HFFc6 (cell line): ENCODE results near the gene ZNF366. TPM values are rescaled to one million over a fixed set of nuclear protein-coding genes. Genes with fewer than 3 reads are reported as not detected.

Experiments used
- DNase-seq: peaks from one replicate; pipeline ENCODE4 v3.0.0-alpha.2; 2018
- H3K27ac Mint-ChIP-seq: 2 replicates; pipeline ENCODE4 v1.8.0; 2020; ENCODE audit warnings: mild to moderate bottlenecking, mixed read lengths
- H3K27me3 Mint-ChIP-seq: 2 replicates; pipeline ENCODE4 v1.8.0; 2021; ENCODE audit warnings: mild to moderate bottlenecking, moderate library complexity, mixed read lengths; ENCODE audit not compliant: insufficient read depth
- H3K36me3 Mint-ChIP-seq: 2 replicates; pipeline ENCODE4 v1.8.0; 2021; ENCODE audit warnings: low read depth, mixed read lengths
- H3K4me1 Mint-ChIP-seq: 2 replicates; pipeline ENCODE4 v1.8.0; 2020; ENCODE audit warnings: low read depth, mixed read lengths
- H3K4me3 Mint-ChIP-seq: 2 replicates; pipeline ENCODE4 v1.8.0; 2020; ENCODE audit warnings: mild to moderate bottlenecking, moderate library complexity, mixed read lengths
- H3K9me3 Mint-ChIP-seq: 2 replicates; pipeline ENCODE4 v1.8.0; 2020; ENCODE audit warnings: mild to moderate bottlenecking, mixed read lengths
- total RNA-seq, 6 experiments: library from RNA; stranded (reverse); fragmentation: NEBNext Ultra II Directional; extraction: Animal tissue kit (Norgen Biotek cat#: 25700); gene quantifications; 2 replicates in 1 of 6; 3 replicates in 5 of 6; pipeline ENCODE4 v1.2.3, GENCODE V29; 2021
- TF ChIP-seq, protein P1 (sequence below): fragments of 200-600 bp; sonication (generic); IDR thresholded peaks from 2 replicates; pipeline ENCODE4 v1.5.0; 2021; ENCODE audit warnings: antibody characterized with exemption, mild to moderate bottlenecking

The ZNF366 gene
- total RNA-seq, 6 experiments from 2014 or later, result not detected

DNA sequence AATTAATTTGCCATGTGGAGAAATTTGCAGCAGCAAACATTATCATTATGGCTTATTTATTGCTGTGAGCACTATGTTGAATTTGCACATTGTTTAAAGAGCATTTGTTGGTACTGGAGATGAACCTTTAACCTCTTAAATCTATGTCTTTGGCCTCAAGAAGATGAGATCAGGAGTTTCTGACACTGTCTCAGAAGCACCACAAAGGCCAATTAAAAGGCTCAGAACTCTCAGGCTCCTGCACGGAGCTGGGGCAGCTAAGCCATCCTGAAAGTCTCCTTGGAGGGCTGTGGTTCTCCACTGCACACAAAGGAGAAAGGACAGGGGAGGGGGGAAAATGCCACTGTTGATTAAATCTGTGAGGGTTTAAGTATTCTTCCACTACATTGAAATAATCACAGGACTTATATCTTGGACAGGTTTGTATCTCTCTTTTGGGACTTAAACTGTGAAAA, 33.1 kb downstream of the ZNF366 start:
- Mint-ChIP-seq H3K9me3 (no peaks in the 10 kb centered on the region), H3K27me3 (no peaks in the 10 kb centered on the region), H3K4me1 (peaks cover 74% of the 10 kb centered on the region), H3K27ac (no peak overlapping the region), H3K36me3 (no peaks in the 10 kb centered on the region), H3K4me3 (no peak overlapping the region)
- TF ChIP-seq, protein P1, sequence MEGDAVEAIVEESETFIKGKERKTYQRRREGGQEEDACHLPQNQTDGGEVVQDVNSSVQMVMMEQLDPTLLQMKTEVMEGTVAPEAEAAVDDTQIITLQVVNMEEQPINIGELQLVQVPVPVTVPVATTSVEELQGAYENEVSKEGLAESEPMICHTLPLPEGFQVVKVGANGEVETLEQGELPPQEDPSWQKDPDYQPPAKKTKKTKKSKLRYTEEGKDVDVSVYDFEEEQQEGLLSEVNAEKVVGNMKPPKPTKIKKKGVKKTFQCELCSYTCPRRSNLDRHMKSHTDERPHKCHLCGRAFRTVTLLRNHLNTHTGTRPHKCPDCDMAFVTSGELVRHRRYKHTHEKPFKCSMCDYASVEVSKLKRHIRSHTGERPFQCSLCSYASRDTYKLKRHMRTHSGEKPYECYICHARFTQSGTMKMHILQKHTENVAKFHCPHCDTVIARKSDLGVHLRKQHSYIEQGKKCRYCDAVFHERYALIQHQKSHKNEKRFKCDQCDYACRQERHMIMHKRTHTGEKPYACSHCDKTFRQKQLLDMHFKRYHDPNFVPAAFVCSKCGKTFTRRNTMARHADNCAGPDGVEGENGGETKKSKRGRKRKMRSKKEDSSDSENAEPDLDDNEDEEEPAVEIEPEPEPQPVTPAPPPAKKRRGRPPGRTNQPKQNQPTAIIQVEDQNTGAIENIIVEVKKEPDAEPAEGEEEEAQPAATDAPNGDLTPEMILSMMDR, result no peak
- no peak for DNase-seq

DNA sequence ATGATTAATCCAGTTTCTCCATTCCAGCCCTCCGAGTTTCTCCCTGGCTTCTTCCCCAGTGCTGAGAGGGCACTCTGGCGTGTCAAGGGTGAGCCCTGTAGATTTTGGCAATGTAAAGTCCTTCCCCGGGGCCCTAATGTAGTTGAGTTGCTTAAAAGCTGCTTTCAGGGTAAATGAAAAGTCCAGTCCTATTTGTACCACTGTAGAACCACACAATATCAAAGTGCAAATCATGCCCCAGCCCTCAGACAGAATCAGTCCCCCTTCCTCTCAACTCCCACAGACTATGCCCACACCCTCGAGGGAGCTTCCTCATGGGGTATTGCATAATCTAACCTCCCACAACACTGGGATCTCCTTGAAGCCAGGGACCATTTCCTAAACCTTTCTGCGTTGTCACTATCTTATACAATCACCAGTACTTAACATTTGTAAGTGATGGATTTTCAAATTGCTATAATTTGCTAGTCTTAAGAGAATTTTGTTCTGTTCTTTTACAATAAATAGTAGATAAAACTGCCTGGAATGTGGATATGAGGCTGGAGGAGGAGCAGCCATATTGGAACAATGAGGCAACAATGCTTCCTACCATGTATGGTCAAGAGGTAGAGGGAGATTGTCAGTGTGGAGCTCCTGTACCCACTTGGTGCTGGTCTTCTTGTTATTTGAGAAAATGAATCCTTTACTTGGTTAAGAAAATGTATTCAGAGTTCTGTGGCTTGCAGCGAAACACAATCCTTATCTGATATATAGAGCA, 34.4 kb downstream of the ZNF366 start:
- Mint-ChIP-seq H3K9me3 (no peaks in the 10 kb centered on the region), H3K27ac (peak overlapping the region; percentile 17; the same call in 1 of the 2 replicates), H3K27me3 (no peaks in the 10 kb centered on the region), H3K4me1 (peaks cover 73% of the 10 kb centered on the region), H3K36me3 (no peaks in the 10 kb centered on the region), H3K4me3 (no peak overlapping the region)
- no peak for DNase-seq
- TF ChIP-seq, protein P1, result no peak

DNA sequence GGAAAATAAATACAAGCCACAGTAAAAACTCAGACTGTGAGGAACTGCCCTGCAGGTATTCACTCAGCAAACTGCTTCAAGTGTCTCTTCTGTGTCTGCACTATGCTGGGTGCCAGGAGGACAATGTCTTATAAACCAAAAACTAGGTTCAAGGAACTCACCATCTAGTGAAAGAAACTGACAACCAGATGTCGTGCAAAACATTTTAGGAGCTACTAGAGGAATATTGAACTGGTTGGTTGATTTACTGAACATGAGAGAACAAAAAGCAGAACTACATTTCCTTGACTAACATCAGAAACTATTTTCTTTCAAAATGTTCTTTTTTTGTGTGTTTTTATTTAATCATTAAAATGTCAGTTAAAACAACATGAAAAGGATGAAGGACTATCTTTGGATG, 35.2 kb downstream of the ZNF366 start:
- TF ChIP-seq, protein P1, result no peak
- no peak for DNase-seq
- Mint-ChIP-seq H3K36me3 (no peaks in the 10 kb centered on the region), H3K27me3 (no peaks in the 10 kb centered on the region), H3K4me3 (no peak overlapping the region; the same call in 1 of the 2 replicates), H3K9me3 (no peaks in the 10 kb centered on the region), H3K27ac (peak overlapping the region; percentile 37; the same call in 1 of the 2 replicates), H3K4me1 (peaks cover 73% of the 10 kb centered on the region)

DNA sequence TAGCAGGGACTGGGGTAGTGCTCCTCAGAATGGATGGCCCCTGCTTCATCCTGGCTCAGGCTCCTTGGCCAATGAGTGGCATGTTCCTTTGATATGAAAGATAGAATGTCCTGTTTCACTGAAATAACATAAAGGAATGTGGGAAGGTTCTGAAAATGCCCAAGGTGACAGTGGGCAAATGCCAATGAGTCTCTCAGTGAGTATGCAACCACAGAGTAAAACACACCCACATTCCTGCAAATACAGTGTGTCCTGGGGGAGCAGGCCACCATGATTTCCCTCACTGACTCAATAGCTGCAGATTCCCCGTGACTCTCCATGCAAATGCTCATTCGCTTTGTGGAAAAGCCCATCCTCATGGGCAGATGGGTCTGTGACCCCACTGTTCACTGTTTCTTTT, 36.4 kb downstream of the ZNF366 start:
- Mint-ChIP-seq H3K4me3 (peak overlapping the region; percentile 16; the same call in 1 of the 2 replicates), H3K4me1 (peaks cover 83% of the 10 kb centered on the region), H3K9me3 (no peaks in the 10 kb centered on the region), H3K27ac (peak overlapping the region; percentile 56; the same call in 1 of the 2 replicates), H3K27me3 (no peaks in the 10 kb centered on the region), H3K36me3 (no peaks in the 10 kb centered on the region)
- TF ChIP-seq, protein P1, result no peak
- peak; percentile 82 for DNase-seq

DNA sequence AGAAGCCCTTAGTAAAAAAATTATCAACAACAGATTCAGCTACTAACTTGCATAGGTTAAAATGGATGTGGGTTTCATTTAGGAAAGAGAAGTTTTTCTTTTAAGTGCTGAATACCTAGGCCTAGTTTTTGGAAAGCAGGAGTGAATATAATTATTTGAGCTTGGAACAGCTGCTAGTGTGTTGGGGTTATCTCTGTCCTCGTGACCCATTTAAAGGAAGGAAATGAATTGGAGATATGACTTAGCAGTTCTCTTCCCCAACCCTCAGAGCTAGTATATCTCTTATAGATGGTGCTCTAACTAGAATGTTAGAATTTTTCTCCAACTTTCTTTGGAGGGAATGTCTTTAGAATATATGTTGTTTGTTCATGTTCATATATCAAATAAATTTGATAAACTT, 38.6 kb downstream of the ZNF366 start:
- peaks cover 79% of the 10 kb centered on the region for H3K4me1 Mint-ChIP-seq
- DNase-seq, result no peak
- H3K36me3 Mint-ChIP-seq, result no peaks in the 10 kb centered on the region
- H3K27ac Mint-ChIP-seq, result no peak overlapping the region
- H3K4me3 Mint-ChIP-seq, result no peak overlapping the region
- H3K9me3 Mint-ChIP-seq, result no peaks in the 10 kb centered on the region
- no peaks in the 10 kb centered on the region for H3K27me3 Mint-ChIP-seq
- TF ChIP-seq, protein P1, result no peak
